ENCODE measurements around the gene CCDC88C. TPM values are rescaled to one million over a fixed set of nuclear protein-coding genes. Genes with fewer than 3 reads are reported as not detected.

The CCDC88C gene
- total RNA-seq, 1 donor = under 0.01 TPM

DNA sequence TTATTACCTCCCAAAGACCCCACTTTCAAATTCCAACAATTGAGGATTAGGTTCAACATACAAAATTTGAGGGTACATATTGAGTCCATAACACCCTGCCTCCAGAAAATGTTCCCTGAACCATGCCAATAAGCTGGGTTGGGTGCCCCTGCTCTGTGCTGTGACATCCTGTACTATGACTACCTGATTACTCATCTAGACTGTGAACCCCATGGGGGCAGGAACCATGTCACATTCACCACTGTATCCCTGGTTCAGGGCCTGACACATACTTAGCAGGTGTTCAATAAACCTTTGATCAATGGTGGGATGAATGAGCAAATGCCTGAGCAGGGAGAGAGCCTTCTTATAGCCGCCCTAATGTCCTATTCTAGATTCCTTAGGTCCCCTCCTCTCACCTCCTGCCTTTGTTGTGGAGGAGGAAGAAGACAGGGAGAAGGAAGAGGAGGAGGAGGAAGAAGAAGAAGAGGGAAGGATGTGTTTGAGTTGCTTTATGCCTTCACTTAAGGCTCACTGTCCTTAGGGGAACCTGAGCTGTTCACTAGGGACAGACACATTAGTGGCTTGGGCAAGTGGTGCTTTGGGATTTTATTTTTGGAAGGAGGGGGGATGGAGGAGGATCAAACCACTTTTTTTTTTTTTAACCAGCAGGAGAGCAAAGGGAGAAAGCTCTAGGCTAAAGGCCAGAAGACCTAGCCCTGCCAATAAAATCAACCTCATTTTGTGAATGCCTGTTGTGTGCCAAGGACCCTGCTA lies 194.4 kb downstream of the CCDC88C start:
- no peak overlapping the region for H3K4me3 ChIP-seq (ENCODE audit: low read depth, low read length)
- DNase-seq (ENCODE audit: low read depth) = no peak
- TF ChIP-seq CTCF (IDR thresholded peaks at IDR 0.05; ENCODE audit: insufficient read depth, low read length) = no peak

Other genes with a start within 250 kb of the CCDC88C start
- 1.3 and 17.1 TPM in 2 replicates for gene GPR68, start 173.1 kb downstream of the CCDC88C start, total RNA-seq (ENCODE audit: low replicate concordance)
- 51.9 and 59.4 TPM in 2 replicates for gene PPP4R3A, start 92.5 kb upstream of the CCDC88C start, total RNA-seq (ENCODE audit: low replicate concordance)

Measured in fibroblast of the aortic adventitia (primary cell).